Uterus (tissue), 2 donors: ENCODE data around the gene BAD.

Experiments
- CTCF ChIP-seq, 4 experiments: fragments of 200-600 bp in 2 of 4; fragments of 450-650 bp in 2 of 4; sonication (generic) in 2 of 4; IDR thresholded peaks; one replicate each; pipeline ENCODE4 v1.5.1; 2016 to 2019; ENCODE audit warnings: antibody characterized with exemption in 4 of 4, mild to moderate bottlenecking in 2 of 4, moderate library complexity in 1 of 4
- POLR2A ChIP-seq, 2 donors: fragments of 450-650 bp; IDR thresholded peaks; one replicate each; pipeline ENCODE4 v1.6.1; 2016; ENCODE audit warnings: antibody characterized with exemption in 2 of 2, mild to moderate bottlenecking in 1 of 2, moderate library complexity in 1 of 2

DNA sequence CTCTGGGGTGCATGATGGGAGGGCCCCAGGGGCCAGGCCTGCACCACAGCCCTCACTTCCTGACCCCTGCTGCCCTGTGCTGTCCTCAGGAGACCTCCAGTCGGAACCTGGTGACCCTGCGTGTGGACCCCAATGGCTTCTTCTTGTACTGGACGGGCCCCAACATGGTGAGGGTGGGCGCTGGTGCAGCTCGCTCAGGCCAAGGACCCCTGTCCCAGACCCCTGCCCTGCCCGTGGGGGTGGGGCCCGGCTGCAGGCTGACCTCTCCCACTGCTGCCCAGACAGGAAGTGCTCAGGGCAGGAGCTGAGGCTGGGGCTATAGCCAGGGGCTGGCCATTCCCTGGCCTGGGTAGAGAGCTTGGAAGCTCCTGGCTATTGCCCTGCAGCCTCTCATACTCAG is 30.1 kb downstream of the BAD start:
- TF ChIP-seq CTCF (IDR thresholded peaks at IDR 0.05) (no peak), POLR2A (IDR thresholded peaks at IDR 0.05) (no peak)
